ENCODE measurements around the gene TESK1.
A peak's percentile ranks its signal among the peaks of the same experiment; 100 is the strongest.
"Not testable (repeated sequence)": the region's sequence is repeated elsewhere in the genome, so short reads cannot be mapped to it uniquely, and the experiment has no call there.

The TESK1 gene

GRCh38 chr9:35639631-35640030 lies 34.6 kb downstream of the TESK1 start:
- TF ChIP-seq CTCF (IDR thresholded peaks at IDR 0.05; ENCODE audit: low read depth, low read length, missing control alignments), result no peak
- DNase-seq (ENCODE audit: low read depth), result no peak
- H3K4me3 ChIP-seq (ENCODE audit: low read depth, low read length), result no peak overlapping the region
- in situ Hi-C loops (cut with HindIII; ENCODE audit: low sequenced_read_pairs), result no loop called here

GRCh38 chr9:35640431-35640830 lies 35.4 kb downstream of the TESK1 start:
- H3K4me3 ChIP-seq (ENCODE audit: low read depth, low read length); in situ Hi-C loops (cut with HindIII; ENCODE audit: low sequenced_read_pairs); DNase-seq (ENCODE audit: low read depth): not testable (repeated sequence)

- DNase-seq (ENCODE audit: low read depth); H3K4me3 ChIP-seq (ENCODE audit: low read depth, low read length); in situ Hi-C loops (cut with HindIII; ENCODE audit: low sequenced_read_pairs): not testable (repeated sequence)
Observed at GRCh38 chr9:35641478-35641877, 36.4 kb downstream of the TESK1 start.

- TF ChIP-seq CTCF (IDR thresholded peaks at IDR 0.05; ENCODE audit: low read depth, low read length, missing control alignments), result no peak
- in situ Hi-C loops (cut with HindIII; ENCODE audit: low sequenced_read_pairs), result no loop called here
- H3K4me3 ChIP-seq (ENCODE audit: low read depth, low read length), result no peak overlapping the region
- DNase-seq (ENCODE audit: low read depth), result no peak
Observed at GRCh38 chr9:35643046-35643445, 38.0 kb downstream of the TESK1 start.

- in situ Hi-C loops (cut with HindIII; ENCODE audit: low sequenced_read_pairs); DNase-seq (ENCODE audit: low read depth): not testable (repeated sequence)
- peak overlapping the region; percentile 61 for H3K4me3 ChIP-seq (ENCODE audit: low read depth, low read length)
Observed at GRCh38 chr9:35645736-35646135, 40.7 kb downstream of the TESK1 start.

GRCh38 chr9:35646153-35646532 lies 41.1 kb downstream of the TESK1 start:
- H3K4me3 ChIP-seq (ENCODE audit: low read depth, low read length), result peak overlapping the region; percentile 61
- DNase-seq (ENCODE audit: low read depth), result no peak
- peak; percentile 25 for TF ChIP-seq CTCF (IDR thresholded peaks at IDR 0.05; ENCODE audit: low read depth, low read length, missing control alignments)
- in situ Hi-C loops (cut with HindIII; ENCODE audit: low sequenced_read_pairs), result no loop called here

- TF ChIP-seq CTCF (IDR thresholded peaks at IDR 0.05; ENCODE audit: low read depth, low read length, missing control alignments), result peak; percentile 84
- H3K4me3 ChIP-seq (ENCODE audit: low read depth, low read length), result peak overlapping the region; percentile 61
- DNase-seq (ENCODE audit: low read depth), result peak; percentile 55
- in situ Hi-C loops (cut with HindIII; ENCODE audit: low sequenced_read_pairs), result no loop called here
Observed at GRCh38 chr9:35646533-35647265, 41.6 kb downstream of the TESK1 start.

GRCh38 chr9:35649431-35650340 lies 44.6 kb downstream of the TESK1 start:
- TF ChIP-seq CTCF (IDR thresholded peaks at IDR 0.05; ENCODE audit: low read depth, low read length, missing control alignments), result no peak
- DNase-seq (ENCODE audit: low read depth), result no peak
- in situ Hi-C loops (cut with HindIII; ENCODE audit: low sequenced_read_pairs), result no loop called here
- no peak overlapping the region for H3K4me3 ChIP-seq (ENCODE audit: low read depth, low read length)
